H1 (cell line): ENCODE results near the gene RIMS3. TPM values are rescaled to one million over a fixed set of nuclear protein-coding genes. Genes with fewer than 3 reads are reported as not detected.

Experiments used
- CTCF ChIA-PET: fragments of 300-600 bp; sonication (Branson Sonifier 250); formaldehyde crosslinking; loops from one replicate; lab custom pipeline; 2021; ENCODE audit not compliant: partially characterized antibody; lab: Charles Lee
- POLR2A ChIA-PET: fragments of 300-600 bp; sonication (Branson Sonifier 250); formaldehyde crosslinking; loops from one replicate; lab custom pipeline; 2021; ENCODE audit warnings: inconsistent platforms; ENCODE audit not compliant: partially characterized antibody; lab: Charles Lee
- DNase-seq, 2 experiments: peaks; one replicate each; pipeline versions ENCODE4 v3.0.0 to v3.0.0-alpha.2; 2010 to 2022; ENCODE audit warnings: low spot score in 2 of 2, low read depth in 1 of 2, mixed read lengths in 1 of 2
- FAIRE-seq: peaks from 2 replicates; lab custom pipeline; 2011; peaks lifted over from hg19 to GRCh38; lab: Jason Lieb, UNC
- H2AFZ ChIP-seq: 2 replicates; pipeline ENCODE4 v1.8.1; 2012; ENCODE audit warnings: low read length, inconsistent platforms
- H2AK5ac ChIP-seq: 2 replicates; pipeline ENCODE4 v1.6.1; 2013; ENCODE audit warnings: low read depth, low read length
- H2BK120ac ChIP-seq: replicated peaks from 2 replicates; pipeline ENCODE3; 2013; ENCODE audit warnings: low read depth, low read length, inconsistent platforms
- H2BK12ac ChIP-seq: 2 replicates; pipeline ENCODE4 v1.6.1; 2013; ENCODE audit warnings: low read depth, low read length
- H2BK15ac ChIP-seq: 2 replicates; pipeline ENCODE4 v1.6.1; 2013; ENCODE audit warnings: low read length
- H2BK20ac ChIP-seq: 2 replicates; pipeline ENCODE4 v1.6.1; 2013; ENCODE audit warnings: low read length
- H2BK5ac ChIP-seq: 2 replicates; pipeline ENCODE4 v1.6.1; 2013; ENCODE audit warnings: low read depth, low read length
- H3K14ac ChIP-seq: 2 replicates; pipeline ENCODE4 v1.6.1; 2013; ENCODE audit warnings: inconsistent platforms; ENCODE audit not compliant: insufficient read length
- H3K18ac ChIP-seq: 2 replicates; pipeline ENCODE4 v1.6.1; 2013; ENCODE audit warnings: low read length; ENCODE audit errors: extremely low read depth
- H3K23ac ChIP-seq: 2 replicates; pipeline ENCODE4 v1.6.1; 2013; ENCODE audit warnings: inconsistent platforms; ENCODE audit not compliant: insufficient read length
- H3K23me2 ChIP-seq: 2 replicates; pipeline ENCODE4 v1.6.1; 2013; ENCODE audit warnings: low read depth, low read length
- H3K27ac ChIP-seq: 2 replicates; pipeline ENCODE4 v1.6.1; 2011; ENCODE audit warnings: low read depth, low read length, inconsistent platforms
- H3K27me3 ChIP-seq, 4 experiments: replicated peaks in 1 of 4; 1 replicate in 1 of 4; 2 replicates in 3 of 4; pipeline versions ENCODE4 v1.6.1 to v1.8.1; 2011 to 2013; ENCODE audit warnings: low read length in 3 of 4, mild to moderate bottlenecking in 3 of 4, inconsistent platforms in 2 of 4, mixed read lengths in 2 of 4, moderate library complexity in 1 of 4; ENCODE audit not compliant: control insufficient read depth in 3 of 4, insufficient read depth in 3 of 4; ENCODE audit errors: extremely low read depth in 1 of 4
- H3K36me3 ChIP-seq, 4 experiments: 2 replicates each; pipeline versions ENCODE4 v1.6.1 to v1.8.1; 2011 to 2013; ENCODE audit warnings: mild to moderate bottlenecking in 4 of 4, low read length in 3 of 4, moderate library complexity in 2 of 4, control low read depth in 1 of 4, inconsistent platforms in 1 of 4; ENCODE audit not compliant: insufficient read depth in 4 of 4, control insufficient read depth in 2 of 4
- H3K4ac ChIP-seq: replicated peaks from 2 replicates; pipeline ENCODE3; 2013; ENCODE audit warnings: low read length, low read depth, mixed read lengths, inconsistent platforms; ENCODE audit not compliant: insufficient read length
- H3K4me1 ChIP-seq, 4 experiments: replicated peaks in 1 of 4; 1 replicate in 1 of 4; 2 replicates in 3 of 4; pipeline versions ENCODE4 v1.6.1 to v1.8.1; 2011 to 2013; ENCODE audit warnings: low read length in 3 of 4, inconsistent platforms in 2 of 4, mixed read lengths in 1 of 4; ENCODE audit not compliant: insufficient read depth in 4 of 4, control insufficient read depth in 3 of 4
- H3K4me2 ChIP-seq, 2 experiments: 2 replicates each; pipeline versions ENCODE4 v1.6.1 to v1.8.1; 2011 to 2013; ENCODE audit warnings: low read depth in 2 of 2, low read length in 2 of 2, control low read depth in 1 of 2, inconsistent platforms in 1 of 2, mild to moderate bottlenecking in 1 of 2; ENCODE audit not compliant: insufficient read depth in 1 of 2
- H3K4me3 ChIP-seq, 4 experiments: fragments of 200-600, 300-600 bp in 1 of 4; sonication (generic), shearing (Covaris generic), sonication (Bioruptor Twin) in 1 of 4; 2 replicates each; pipeline versions ENCODE4 v1.5.1 to v1.8.1; 2011 to 2016; ENCODE audit warnings: low read length in 4 of 4, low read depth in 3 of 4, control low read depth in 2 of 4, inconsistent platforms in 2 of 4, mild to moderate bottlenecking in 2 of 4, mixed read lengths in 1 of 4, moderate library complexity in 1 of 4; ENCODE audit not compliant: insufficient read depth in 2 of 4; ENCODE audit errors: extremely low read depth in 1 of 4
- H3K56ac ChIP-seq: replicated peaks from 2 replicates; pipeline ENCODE3; 2013; ENCODE audit warnings: low read depth, mild to moderate bottlenecking, mixed read lengths, low read length, inconsistent platforms; ENCODE audit not compliant: insufficient read length
- H3K79me1 ChIP-seq: 2 replicates; pipeline ENCODE4 v1.6.1; 2013; ENCODE audit warnings: low read depth, low read length, control low read depth
- H3K79me2 ChIP-seq, 2 experiments: 2 replicates each; pipeline versions ENCODE4 v1.6.1 to v1.8.1; 2012 to 2013; ENCODE audit warnings: low read length in 2 of 2, mild to moderate bottlenecking in 2 of 2, inconsistent platforms in 1 of 2; ENCODE audit not compliant: insufficient read depth in 2 of 2, control insufficient read depth in 1 of 2
- H3K9ac ChIP-seq, 4 experiments: replicated peaks in 1 of 4; 1 replicate in 1 of 4; 2 replicates in 3 of 4; pipeline versions ENCODE4 v1.6.1 to v1.8.1; 2011 to 2013; ENCODE audit warnings: low read depth in 3 of 4, low read length in 3 of 4, control low read depth in 2 of 4, mild to moderate bottlenecking in 2 of 4, moderate library complexity in 2 of 4, inconsistent platforms in 1 of 4; ENCODE audit errors: extremely low read depth in 1 of 4
- H3K9me3 ChIP-seq, 2 experiments: 2 replicates each; pipeline versions ENCODE4 v1.6.1 to v1.8.1; 2012 to 2013; ENCODE audit warnings: mild to moderate bottlenecking in 2 of 2, moderate library complexity in 2 of 2, control low read depth in 1 of 2, inconsistent platforms in 1 of 2, low read depth in 1 of 2, low read length in 1 of 2, mixed read lengths in 1 of 2; ENCODE audit not compliant: insufficient read depth in 2 of 2
- H4K20me1 ChIP-seq, 2 experiments: replicated peaks in 1 of 2; 2 replicates each; pipeline versions ENCODE3 to v1.8.1; 2011 to 2013; ENCODE audit warnings: inconsistent platforms in 2 of 2, low read length in 2 of 2, mild to moderate bottlenecking in 1 of 2; ENCODE audit not compliant: insufficient read depth in 2 of 2, control insufficient read depth in 1 of 2
- H4K5ac ChIP-seq: 2 replicates; pipeline ENCODE4 v1.6.1; 2013; ENCODE audit warnings: low read length, low read depth, mixed read lengths, inconsistent platforms; ENCODE audit not compliant: insufficient read length
- H4K8ac ChIP-seq: 2 replicates; pipeline ENCODE4 v1.8.0; 2013; ENCODE audit warnings: mild to moderate bottlenecking, moderate library complexity, low read length, inconsistent platforms; ENCODE audit not compliant: insufficient read depth; ENCODE audit errors: extremely low read depth
- H4K91ac ChIP-seq: replicated peaks from 2 replicates; pipeline ENCODE3; 2013; ENCODE audit warnings: low read length, mixed read lengths, inconsistent platforms; ENCODE audit not compliant: insufficient read length
- BRCA1 ChIP-seq: IDR thresholded peaks from 2 replicates; pipeline ENCODE4 v1.6.1; 2012; ENCODE audit warnings: low read depth, low read length, improper control_type of control experiment
- EP300 ChIP-seq, 2 experiments: IDR thresholded peaks; 1 replicate in 1 of 2; 2 replicates in 1 of 2; pipeline ENCODE4 v1.6.1; 2011 to 2012; ENCODE audit warnings: low read depth in 2 of 2, low read length in 2 of 2, mild to moderate bottlenecking in 2 of 2, borderline replicate concordance in 1 of 2, inconsistent platforms in 1 of 2, moderate library complexity in 1 of 2
- NRF1 ChIP-seq: IDR thresholded peaks from 2 replicates; pipeline ENCODE4 v1.6.1; 2011; ENCODE audit warnings: mild to moderate bottlenecking, low read depth, low read length, improper control_type of control experiment
- SUZ12 ChIP-seq: fragments of 200-600 bp; sonication (generic); IDR thresholded peaks from 2 replicates; pipeline ENCODE4 v1.6.1; 2012; ENCODE audit warnings: mild to moderate bottlenecking, inconsistent platforms, low read length, moderate library complexity, mixed read lengths
- whole genome bisulfite sequencing, 2 experiments: shearing (Covaris generic) in 1 of 2; methylation state at CpG; one replicate each; pipeline versions ENCODE4 v1.1.6 to v1.1.7; 2013 to 2015; ENCODE audit warnings: low lambda C conversion rate in 2 of 2, mixed read lengths in 2 of 2, inconsistent platforms in 1 of 2, low coverage in 1 of 2, missing lambda C conversion rate in 1 of 2; ENCODE audit not compliant: insufficient replicate concordance in 2 of 2, insufficient coverage in 1 of 2, insufficient read length in 1 of 2; ENCODE audit errors: extremely low coverage in 1 of 2, missing lambda C conversion rate in 1 of 2; 5-methylcytosine and 5-hydroxymethylcytosine counted together
- polyA plus RNA-seq, 7 experiments: library from polyadenylated mRNA; depleted of rRNA in 3 of 7; stranded (reverse) in 5 of 7; unstranded in 2 of 7; fragments of >200 nt in 5 of 7; fragments of 200-250 nt in 2 of 7; gene quantifications; 1 replicate in 5 of 7; 2 replicates in 1 of 7; 4 replicates in 1 of 7; pipeline versions ENCODE4 v1.2.1 to v1.2.3, GENCODE V29; 2011 to 2013; ENCODE audit warnings: missing spikeins in 2 of 7, mixed read lengths in 2 of 7
- total RNA-seq: library from RNA; stranded (reverse); fragmentation: NEBNext Ultra II Directional; extraction: Animal tissue kit (Norgen Biotek cat#: 25700); gene quantifications from 2 replicates; pipeline ENCODE4 v1.2.1, GENCODE V29; 2021

Gene RIMS3
- total and polyA plus RNA-seq, 2 of the 8 experiments (the other 6 are each of a cell fraction or from before 2014, with no cell fraction given): 13.3 to 20.6 TPM

GRCh38 chr1:40687661-40688060 is 22.2 kb upstream of the RIMS3 start:
- no peaks in the 10 kb centered on the region for H3K9me3 ChIP-seq
- H2BK15ac ChIP-seq: no peak overlapping the region
- H3K9ac ChIP-seq: no peak overlapping the region
- no peak overlapping the region for H4K91ac ChIP-seq
- no peak overlapping the region for H3K27ac ChIP-seq
- H3K23ac ChIP-seq: no peak overlapping the region
- POLR2A ChIA-PET: interaction anchor here (2.9 to 9.4 kb wide), 2 partner anchors 9 to 20 kb away, joined by 18 to 293 read pairs; no protein-coding TSS in a partner anchor
- peaks cover 6% of the 10 kb centered on the region for H3K23me2 ChIP-seq
- no peaks in the 10 kb centered on the region for H3K27me3 ChIP-seq
- no peaks in the 10 kb centered on the region for H3K79me1 ChIP-seq
- H4K8ac ChIP-seq: no peak overlapping the region
- H4K20me1 ChIP-seq: peaks cover 2 to 11% of the 10 kb centered on the region in 2 experiments
- H2AFZ ChIP-seq: no peak overlapping the region
- WGBS, 2 experiments: 89% methylated on average over 6 of the region's 6 CpGs; no CpG with 5 or more reads in 1 of the 2 experiments
- no peak for FAIRE-seq
- no peak overlapping the region for H3K56ac ChIP-seq
- H3K14ac ChIP-seq: no peak overlapping the region
- TF ChIP-seq BRCA1 (no peak), NRF1 (no peak), SUZ12 (no peak), EP300 (IDR thresholded peaks at IDR 0.05; ENCODE audit: borderline replicate concordance in 1 of 2, low read depth in 2 of 2, low read length in 2 of 2) (no peak)
- H2BK5ac ChIP-seq: no peak overlapping the region
- no peak overlapping the region for H3K4ac ChIP-seq
- H2BK20ac ChIP-seq: no peak overlapping the region
- H3K79me2 ChIP-seq: peaks cover 0 to 34% of the 10 kb centered on the region in 2 experiments; a peak in 3 of 4 replicates
- H4K5ac ChIP-seq: no peak overlapping the region
- H2AK5ac ChIP-seq: no peak overlapping the region
- no peak overlapping the region for H3K4me2 ChIP-seq
- peaks cover 0 to 11% (median 8%) of the 10 kb centered on the region in 4 experiments; a peak in 5 of 8 replicates for H3K36me3 ChIP-seq
- H2BK120ac ChIP-seq: no peak overlapping the region
- H2BK12ac ChIP-seq: no peak overlapping the region
- peaks cover 0 to 7% (median under 1%) of the 10 kb centered on the region in 4 experiments; a peak in 4 of 7 replicates for H3K4me1 ChIP-seq
- no peak overlapping the region for H3K18ac ChIP-seq
- DNase-seq: no peak
- no peak overlapping the region for H3K4me3 ChIP-seq
- CTCF ChIA-PET: interaction anchor here (1.0 to 2.5 kb wide), 6 partner anchors 9 to 93 kb away, joined by 3 to 6 read pairs (median 4); no protein-coding TSS in a partner anchor
